GM19240 (cell line): ENCODE data around the gene FAM216A.
"Not testable (repeated sequence)": the region's sequence is repeated elsewhere in the genome, so short reads cannot be mapped to it uniquely, and the experiment has no call there.

ENCODE experiments used
- DNase-seq: peaks from one replicate; pipeline ENCODE4 v3.0.0; 2011; ENCODE audit warnings: low spot score; ENCODE audit not compliant: insufficient read length

The FAM216A gene

GRCh38 chr12:110498984-110499706 lies 30.5 kb downstream of the FAM216A start:
- DNase-seq: no peak

DNA sequence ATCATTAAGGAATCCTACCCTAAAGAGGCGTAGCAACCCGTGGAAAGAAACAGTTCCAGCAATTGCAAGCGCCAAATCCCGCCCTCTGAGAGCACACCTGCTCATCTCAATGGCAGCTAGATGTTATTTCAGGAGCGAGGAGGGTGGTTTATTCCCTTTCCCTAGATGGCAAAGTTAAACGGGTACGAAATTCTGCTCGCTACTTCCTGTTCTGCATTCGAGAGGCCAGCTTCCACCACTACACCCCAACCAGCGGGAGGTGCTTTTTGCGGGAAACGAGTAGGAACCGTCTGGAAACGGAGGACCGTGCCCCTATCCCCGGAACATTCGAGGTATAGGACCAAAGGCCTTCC lies 32.7 kb downstream of the FAM216A start:
- DNase-seq: no peak

DNA sequence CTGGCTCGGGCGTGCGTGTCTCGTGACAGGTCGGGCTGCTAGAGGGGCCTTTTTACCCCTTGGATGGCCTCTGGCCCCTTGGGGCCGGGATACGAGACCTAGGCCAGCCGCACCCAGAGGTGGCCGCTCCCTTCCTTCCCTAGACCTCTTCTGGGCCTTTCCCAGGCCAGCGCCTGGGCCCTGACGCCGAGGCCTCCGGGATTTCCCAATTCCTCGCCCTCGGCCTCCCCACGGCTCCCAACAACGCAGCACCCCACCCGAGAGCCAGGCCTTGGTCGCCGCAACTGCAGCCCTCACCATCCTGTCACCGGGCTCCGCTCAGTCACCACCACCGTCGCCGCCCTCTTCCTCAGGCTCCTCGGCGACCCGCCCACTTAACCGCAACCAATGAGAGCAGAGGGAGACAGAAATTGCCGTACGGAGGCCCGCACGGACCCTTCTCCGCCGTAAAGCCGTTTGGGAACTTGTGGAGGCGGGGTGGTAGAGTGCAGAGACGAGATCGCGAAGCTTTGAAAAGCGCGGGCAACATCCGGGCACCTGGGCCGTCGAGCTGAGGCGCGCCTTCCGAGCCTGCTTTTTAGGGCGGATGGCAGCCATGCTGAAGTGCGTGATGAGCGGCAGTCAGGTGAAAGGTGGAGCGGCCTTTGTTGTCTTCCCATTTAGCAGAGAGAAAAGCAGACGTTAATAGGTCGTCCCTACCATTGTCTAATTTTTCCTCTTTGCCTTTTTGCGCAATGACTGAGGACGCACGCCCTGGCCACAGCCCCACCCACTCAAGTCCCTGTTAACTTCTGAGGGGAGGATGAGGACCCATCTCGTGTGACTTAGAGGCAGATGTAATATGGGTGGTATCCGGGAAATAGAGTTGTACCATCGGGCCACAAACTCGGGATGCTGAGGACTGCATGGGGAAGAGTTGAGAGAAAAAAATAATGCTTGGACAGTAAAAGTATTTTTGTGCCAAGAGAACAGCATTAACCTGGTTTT lies 33.4 kb downstream of the FAM216A start, which contains the start of the genes RAD9B and VPS29:
RAD9B (plus strand) TSS at position 580 of the 987 bp plus-strand sequence; CDS start at position 587, 7 bp downstream.
VPS29 (minus strand) TSS at position 360 of the 987 bp plus-strand sequence; CDS start at position 300, 60 bp downstream.
- DNase-seq: peak; percentile 84

DNA sequence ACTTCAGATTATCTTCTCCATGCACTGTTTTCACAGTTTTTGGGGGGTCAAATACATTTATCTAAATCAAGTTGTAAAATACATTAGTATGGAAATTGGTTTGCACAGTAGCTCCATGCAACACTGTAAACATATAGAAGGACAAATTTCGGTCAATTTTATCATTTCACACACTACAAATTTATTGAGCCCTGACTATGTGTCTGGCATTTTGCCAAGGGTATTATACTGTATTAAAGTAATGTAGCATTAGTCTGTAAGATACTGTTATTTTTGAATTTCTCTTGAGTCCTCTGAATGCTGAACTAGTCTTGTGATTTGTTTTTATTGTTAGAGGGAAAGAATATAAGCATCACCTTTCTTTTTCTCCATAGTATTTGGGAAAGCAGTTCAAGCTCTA lies 34.8 kb downstream of the FAM216A start:
- DNase-seq: no peak

- DNase-seq: no peak
Measured at GRCh38 chr12:110505332-110505731, 36.7 kb downstream of the FAM216A start.

DNA sequence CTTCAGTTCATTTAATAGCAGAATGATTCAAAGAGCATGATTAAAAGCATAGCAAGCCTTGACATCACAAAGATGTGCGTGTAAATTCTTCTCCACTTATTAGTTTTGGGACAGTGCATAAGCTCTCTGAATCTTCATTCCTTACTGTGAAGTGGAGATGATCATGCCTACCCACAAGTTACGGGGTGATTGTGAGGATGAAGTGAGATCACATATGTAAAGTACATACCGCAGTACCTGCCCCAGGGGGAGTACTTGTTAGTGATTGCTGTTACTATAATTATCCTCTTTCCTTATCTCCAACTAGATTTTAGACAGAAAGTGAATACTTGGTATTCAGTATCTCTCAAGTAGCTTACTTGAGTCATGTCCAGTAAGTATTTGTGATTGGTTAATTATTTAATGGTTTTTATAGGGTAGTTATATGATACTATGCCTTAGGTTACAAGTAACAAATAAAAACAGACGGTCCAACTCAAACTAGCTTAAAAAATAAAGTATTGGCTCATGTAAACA lies 39.5 kb downstream of the FAM216A start:
- DNase-seq: no peak

DNA sequence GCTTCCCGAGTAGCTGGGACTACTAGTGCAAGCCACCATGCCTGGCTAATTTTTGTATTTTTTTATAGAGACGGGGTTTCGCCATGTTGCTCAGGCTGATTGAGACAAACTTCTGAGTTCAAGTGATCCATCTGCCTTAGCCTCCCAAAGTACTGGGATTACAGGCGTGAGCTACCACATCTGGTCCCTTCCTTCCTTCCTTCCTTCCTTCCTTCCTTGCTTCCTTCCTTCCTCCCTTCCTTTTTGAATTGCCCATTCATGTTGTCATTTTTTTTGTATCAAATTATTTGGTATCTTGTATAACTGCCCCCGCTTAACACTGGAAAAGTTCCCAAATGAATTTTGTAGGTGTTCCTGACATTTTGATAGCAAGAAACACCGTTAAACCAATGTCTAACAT lies 45.2 kb downstream of the FAM216A start:
- no peak for DNase-seq

DNA sequence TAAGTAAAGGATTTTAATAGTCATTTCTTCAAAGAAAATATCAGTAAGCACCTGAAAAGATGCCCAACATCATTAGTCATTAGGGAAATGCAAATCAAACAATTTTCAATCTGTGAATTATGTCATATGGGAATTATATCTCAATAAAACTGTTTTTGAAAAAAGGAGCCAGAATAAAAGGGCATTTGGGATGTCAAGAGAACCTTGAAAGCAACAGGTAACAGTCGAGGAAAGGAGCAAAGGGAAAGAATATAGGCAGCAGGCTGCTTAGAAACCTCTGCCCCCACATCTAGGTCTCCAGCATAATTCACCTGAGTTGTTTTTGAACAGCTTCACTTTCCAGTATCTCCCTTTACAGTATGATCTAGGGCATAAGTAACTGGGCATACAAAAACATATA lies 45.7 kb downstream of the FAM216A start:
- no peak for DNase-seq

DNA sequence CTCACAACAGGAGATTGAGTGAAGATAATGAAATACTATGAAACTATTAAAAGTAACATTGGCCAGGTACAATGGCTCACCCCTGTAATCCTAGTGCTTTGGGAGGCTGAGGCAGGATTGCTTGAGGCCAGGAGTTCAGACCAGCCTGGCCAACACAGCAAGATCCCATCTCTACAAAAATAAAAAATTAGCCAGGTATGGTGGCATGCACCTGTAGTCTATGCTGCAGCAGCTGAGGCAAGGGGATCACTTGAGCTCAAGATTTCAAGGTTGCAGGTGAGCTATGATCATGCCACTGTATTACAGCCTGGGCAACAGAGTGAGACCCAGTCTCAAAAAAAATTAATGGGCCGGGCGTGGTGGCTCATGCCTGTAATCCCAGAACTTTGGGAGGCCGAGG lies 48.4 kb downstream of the FAM216A start:
- no peak for DNase-seq

DNA sequence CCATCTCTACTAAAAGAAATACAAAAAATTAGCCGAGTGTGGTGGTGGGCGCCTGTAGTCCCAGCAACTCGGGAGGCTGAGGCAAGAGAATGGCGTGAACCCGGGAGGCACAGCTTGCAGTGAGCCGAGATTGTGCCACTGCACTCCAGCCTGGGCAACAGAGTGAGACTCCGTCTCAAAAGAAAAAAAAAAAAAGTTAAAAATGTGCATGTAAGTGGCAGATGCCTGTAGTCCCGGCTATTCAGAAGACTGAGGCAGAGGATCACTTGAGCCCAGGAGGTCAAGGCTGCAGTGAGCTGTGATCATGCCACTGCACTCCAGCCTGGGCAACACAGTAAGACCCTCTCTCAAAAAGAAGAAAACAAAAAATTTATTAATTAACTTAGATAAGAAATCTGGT lies 49.4 kb downstream of the FAM216A start:
- DNase-seq: not testable (repeated sequence)

DNA sequence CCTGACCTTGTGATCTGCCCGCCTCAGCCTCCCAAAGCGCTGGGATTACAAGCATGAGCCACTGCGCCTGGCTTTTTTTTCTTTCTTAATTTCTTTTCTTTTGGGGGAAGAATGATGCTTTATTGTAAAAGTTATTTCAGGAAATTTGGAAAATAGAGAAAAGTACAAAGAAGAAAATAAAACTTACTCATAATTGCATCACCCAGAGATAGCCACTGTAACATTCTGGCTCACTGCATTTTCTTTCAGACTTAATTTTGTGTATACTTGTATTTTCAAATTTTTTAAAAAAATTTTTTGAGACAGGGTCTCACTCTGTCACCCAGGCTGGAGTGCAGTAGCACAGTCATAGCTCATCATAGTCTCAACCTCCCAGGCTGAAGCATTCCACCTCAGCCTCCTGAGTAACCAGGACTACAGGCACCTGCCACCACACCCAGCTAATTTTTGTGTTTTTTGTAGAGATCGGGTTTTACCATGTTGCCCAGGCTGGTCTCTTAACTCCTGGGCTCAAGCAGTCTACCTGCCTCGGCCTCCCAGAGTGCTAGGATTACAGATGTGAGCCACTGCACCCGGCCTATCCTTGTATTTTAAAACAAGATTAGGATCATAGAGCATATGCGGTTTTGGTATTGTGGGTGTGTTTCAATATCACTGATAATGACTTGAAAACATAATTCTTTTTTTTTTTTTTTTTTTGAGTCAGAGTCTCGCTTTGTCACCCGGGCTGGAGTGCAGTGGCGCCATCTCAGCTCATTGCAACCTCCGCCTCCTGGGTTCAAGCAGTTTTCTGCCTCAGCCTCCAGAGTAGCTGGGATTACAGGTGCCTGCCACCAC lies 52.4 kb downstream of the FAM216A start:
- not testable (repeated sequence) for DNase-seq

DNA sequence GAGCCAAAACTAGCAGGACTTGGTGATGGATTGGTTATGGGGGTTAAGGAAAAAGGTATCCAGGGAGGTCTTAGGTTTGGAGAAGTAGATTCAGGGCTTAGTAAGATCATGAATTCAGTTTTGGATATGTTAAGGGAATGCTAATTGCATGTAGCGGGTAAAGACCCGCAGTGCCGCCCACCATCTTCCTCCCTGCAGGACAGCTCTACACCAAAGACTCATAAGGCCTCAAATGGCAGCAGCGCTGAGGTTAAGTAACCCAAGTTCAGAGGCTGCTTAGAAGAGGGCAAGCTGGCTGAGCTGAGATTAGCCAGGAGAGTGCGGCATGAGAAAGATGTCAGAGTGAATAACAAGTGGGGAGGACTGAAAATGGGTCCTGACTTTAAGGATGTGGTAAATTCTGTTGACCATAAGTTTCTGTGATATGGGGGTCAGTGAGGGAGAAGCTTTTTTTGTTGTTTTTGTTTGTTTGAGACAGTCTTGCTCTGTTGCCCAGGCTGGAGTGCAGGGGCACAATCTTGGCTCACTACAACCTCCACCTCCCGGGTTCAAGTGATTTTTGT lies 59.7 kb downstream of the FAM216A start:
- DNase-seq: no peak

DNA sequence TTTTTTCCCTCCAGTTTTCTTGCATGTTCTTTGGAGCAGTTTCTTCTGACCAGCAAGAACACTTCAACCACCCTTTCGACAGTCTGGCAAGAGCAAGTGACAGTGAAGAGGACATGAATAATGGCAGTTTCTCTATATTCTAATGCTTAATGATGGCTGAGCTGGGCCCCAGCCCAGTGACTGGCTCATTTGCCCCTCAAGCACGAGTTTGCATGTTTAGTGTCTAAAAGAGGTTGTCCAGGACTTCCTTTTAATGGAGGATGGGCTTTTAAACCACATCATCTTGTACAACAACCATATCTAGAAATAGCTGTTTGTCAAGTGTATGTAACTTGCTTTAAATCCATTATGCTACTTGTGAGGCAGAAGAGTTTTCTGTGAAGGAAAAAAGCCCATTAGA lies 61.9 kb downstream of the FAM216A start:
- peak; percentile 4 for DNase-seq

DNA sequence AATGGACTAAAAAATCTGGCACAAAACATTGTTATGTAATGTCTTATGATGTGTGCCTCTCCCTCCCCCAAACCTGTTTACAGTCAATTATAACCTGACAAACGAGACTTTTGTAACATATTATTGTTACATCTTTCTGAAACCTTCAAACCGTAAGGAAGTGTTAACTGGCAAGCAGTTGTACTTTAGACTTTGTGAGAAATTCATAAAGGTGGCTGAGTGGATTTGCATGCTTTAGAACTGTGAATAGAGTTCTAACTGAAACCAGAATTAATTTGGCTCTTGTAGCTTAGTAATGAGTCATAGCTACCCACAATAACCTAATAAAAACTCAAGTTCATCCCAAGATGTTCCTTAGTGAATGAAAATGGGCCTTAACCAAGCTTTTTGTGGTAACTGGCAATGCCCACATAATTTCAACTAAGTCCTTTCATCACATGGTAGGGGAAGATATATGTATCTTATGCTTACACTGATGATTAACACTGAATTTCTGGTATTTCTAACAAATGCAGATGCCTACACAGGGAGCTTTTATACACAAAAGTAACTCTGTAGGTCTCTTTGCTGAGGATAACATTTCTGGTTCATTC lies 63.2 kb downstream of the FAM216A start:
- DNase-seq: peak; percentile 40

DNA sequence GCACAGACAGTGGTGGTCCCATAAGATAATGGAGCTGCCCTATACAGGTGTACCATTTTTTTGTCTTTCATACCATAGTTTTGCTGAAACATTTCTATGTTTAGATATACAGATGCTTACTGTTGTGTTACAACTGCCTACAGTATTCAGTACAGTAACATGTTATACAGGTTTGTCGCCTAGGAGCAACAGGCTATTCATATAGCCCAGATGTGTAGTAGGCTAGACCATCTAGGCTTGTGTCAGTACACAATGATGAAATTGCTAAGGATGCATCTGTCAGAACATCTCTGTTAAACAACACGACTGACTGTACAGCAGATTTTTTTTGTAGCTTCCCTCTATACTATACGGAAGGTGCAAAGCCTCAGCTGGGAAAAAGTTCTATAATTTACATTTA lies 64.0 kb downstream of the FAM216A start:
- no peak for DNase-seq

- DNase-seq: no peak
Measured at GRCh38 chr12:110533607-110534006, 65.0 kb downstream of the FAM216A start.

DNA sequence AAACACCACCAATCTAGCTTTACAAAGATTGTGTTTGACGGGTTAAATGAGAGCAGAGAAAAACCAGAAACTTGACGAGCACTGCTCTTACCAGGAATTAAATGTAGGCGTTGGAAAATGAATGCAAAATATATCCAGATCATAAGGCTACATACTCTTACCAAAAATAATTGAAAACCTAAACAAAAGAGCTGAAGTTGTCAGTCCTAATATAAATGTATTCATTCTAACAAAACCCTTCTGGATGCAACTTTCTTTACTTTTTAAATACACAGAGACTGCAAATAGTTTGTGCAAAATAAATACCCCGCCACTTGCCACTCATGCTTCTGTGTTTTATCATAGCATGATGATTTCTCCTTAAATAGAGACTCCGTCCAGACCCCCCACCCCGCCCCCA lies 66.2 kb downstream of the FAM216A start:
- no peak for DNase-seq

- DNase-seq: no peak
Measured at GRCh38 chr12:110536834-110537604, 68.4 kb downstream of the FAM216A start.

- DNase-seq: no peak
Measured at GRCh38 chr12:110537605-110538409, 69.2 kb downstream of the FAM216A start.
